Lung (tissue), 16 donors: ENCODE measurements around the gene CLEC17A. TPM values are rescaled to one million over a fixed set of nuclear protein-coding genes. Genes with fewer than 3 reads are reported as not detected.

ENCODE experiments used
- ATAC-seq: fragments of 200-7000 bp; cut with Tn5 transposase; one replicate; pipeline ENCODE4 v1.9.1; 2020; ENCODE audit warnings: moderate number of reproducible peaks; ENCODE audit not compliant: insufficient read depth, low FRiP score
- DNase-seq, 3 donors: peaks; one replicate each; pipeline ENCODE4 v3.0.0-alpha.2; 2013 to 2017
- H3K27ac ChIP-seq, 2 donors: one replicate each; pipeline ENCODE4 v1.5.1; 2013; ENCODE audit warnings: mild to moderate bottlenecking in 2 of 2, moderate library complexity in 2 of 2, control low read depth in 1 of 2, inconsistent platforms in 1 of 2, low read depth in 1 of 2, low read length in 1 of 2
- H3K27me3 ChIP-seq, 3 donors: one replicate each; pipeline ENCODE4 v1.5.1; 2013; ENCODE audit warnings: low read length in 2 of 3; ENCODE audit not compliant: control insufficient read depth in 3 of 3, insufficient read depth in 3 of 3
- H3K36me3 ChIP-seq, 4 donors: one replicate each; pipeline ENCODE4 v1.5.1; 2013; ENCODE audit warnings: low read length in 4 of 4, mild to moderate bottlenecking in 1 of 4, moderate library complexity in 1 of 4; ENCODE audit not compliant: control insufficient read depth in 4 of 4, insufficient read depth in 4 of 4
- H3K4me1 ChIP-seq, 5 donors: one replicate each; pipeline ENCODE4 v1.5.1; 2013; ENCODE audit warnings: low read length in 5 of 5, mild to moderate bottlenecking in 2 of 5, moderate library complexity in 1 of 5; ENCODE audit not compliant: control insufficient read depth in 5 of 5, insufficient read depth in 5 of 5
- H3K4me3 ChIP-seq: one replicate; pipeline ENCODE4 v1.5.1; 2013; ENCODE audit warnings: mild to moderate bottlenecking, control low read depth, moderate library complexity
- H3K9ac ChIP-seq, 2 donors: one replicate each; pipeline ENCODE4 v1.5.1; 2013; ENCODE audit warnings: low read length in 2 of 2, control low read depth in 1 of 2; ENCODE audit not compliant: insufficient read depth in 1 of 2
- H3K9me3 ChIP-seq, 4 donors: one replicate each; pipeline ENCODE4 v1.5.1; 2013; ENCODE audit warnings: low read length in 3 of 4, mild to moderate bottlenecking in 1 of 4, moderate library complexity in 1 of 4; ENCODE audit not compliant: control insufficient read depth in 4 of 4, insufficient read depth in 3 of 4
- CTCF ChIP-seq: IDR thresholded peaks from 2 replicates; pipeline ENCODE4 v1.5.1; 2012; ENCODE audit warnings: mild to moderate bottlenecking; ENCODE audit errors: control extremely low read depth, extremely low read depth
- WGBS, 2 donors: extraction: QIAGEN DNeasy Blood & Tissue Kit; methylation state at CpG; one replicate each; pipeline ENCODE4 v1.1.7; 2013; 5-methylcytosine and 5-hydroxymethylcytosine counted together
- long read RNA-seq, 5 donors: transcript quantifications; one replicate each; lab custom pipeline, GENCODE V29; 2026
- polyA plus RNA-seq, 2 donors: library from polyadenylated mRNA; stranded (reverse); fragments of 200-250 nt; gene quantifications; one replicate each; pipeline ENCODE4 v1.2.1, GENCODE V29; 2013
- total RNA-seq, 2 donors: library from RNA; depleted of rRNA in 1 of 2; stranded (reverse); fragments of >200 nt in 1 of 2; gene quantifications; one replicate each; pipeline ENCODE4 v1.2.1, GENCODE V29; 2014 to 2021
- donor health status: control.
- donor health status: control.
- donor health status: Bipolar disorder and iron deficiency.
- donor health status: healthy.
- donor health status: DM: yes; HTN: yes; CAD: no.

The CLEC17A gene
- 1 to 10 TPM in 1 of 2 donors, under 1 TPM in 1; 0.18 to 2.3 TPM for total RNA-seq
- under 1 TPM; 0.08 to 0.45 TPM for polyA plus RNA-seq
- long read RNA-seq, donor 1 = 0 reads
- long read RNA-seq, donor 2 = 0 reads
- long read RNA-seq, donor 3 = 0 reads
- long read RNA-seq, donor 4 = 0 reads
- long read RNA-seq, donor 5 = 0 reads

- no peak for ATAC-seq
- Histone ChIP-seq H3K9me3 (no peaks in the 10 kb centered on the region), H3K9ac (no peak within 1 kb of the TSS), H3K27me3 (no peaks in the 10 kb centered on the region), H3K4me3 (no peak within 1 kb of the TSS), H3K4me1 (peaks cover 0 to 1% (median 0%) of the 10 kb centered on the region in 5 donors), H3K27ac (no peak within 1 kb of the TSS), H3K36me3 (no peaks in the 10 kb centered on the region)
- no peak for DNase-seq
- WGBS, 2 donors = 31 to 39% methylated on average over 6 of the region's 6 CpGs
- no peak for TF ChIP-seq CTCF
Observed at GRCh38 chr19:14582894-14583340, at the start of gene CLEC17A. Gene CLEC17A (plus strand): TSS chr19:14583084. CDS start chr19:14583161, 77 bp downstream.

GRCh38 chr19:14533450-14533849 lies 49.4 kb upstream of the CLEC17A start:
- Histone ChIP-seq H3K27me3 (no peaks in the 10 kb centered on the region), H3K36me3 (peaks cover 0 to 6% (median 0%) of the 10 kb centered on the region in 4 donors), H3K4me3 (no peak overlapping the region), H3K9ac (no peak overlapping the region), H3K4me1 (peaks cover 0 to 13% (median 4%) of the 10 kb centered on the region in 5 donors), H3K9me3 (no peaks in the 10 kb centered on the region), H3K27ac (no peak overlapping the region)
- DNase-seq = no peak
- no peak for ATAC-seq
- 89 to 92% methylated on average over 5 of the region's 5 CpGs for WGBS, 2 donors
- TF ChIP-seq CTCF = no peak

- no peaks in the 10 kb centered on the region for H3K9me3 ChIP-seq
- H3K4me3 ChIP-seq = no peak overlapping the region
- H3K4me1 ChIP-seq = peaks cover 0 to 9% (median 0%) of the 10 kb centered on the region in 5 donors
- H3K9ac ChIP-seq = no peak overlapping the region
- ATAC-seq (peak; percentile 80), DNase-seq (peak; percentile 53 to 78 (median 78))
- 24 to 28% methylated on average over 19 to 24 of the region's 24 CpGs for WGBS, 2 donors
- H3K27me3 ChIP-seq = no peaks in the 10 kb centered on the region
- H3K27ac ChIP-seq = peak overlapping the region in 1 of 2 donors; percentile 67
- H3K36me3 ChIP-seq = peaks cover 0 to 6% (median 0%) of the 10 kb centered on the region in 4 donors
- TF ChIP-seq CTCF = no peak
Observed at GRCh38 chr19:14536926-14537692, 45.8 kb upstream of the CLEC17A start.
